ENCODE results near the gene PICK1.

Gene PICK1

GRCh38 chr22:38046070-38046748 is 11.0 kb upstream of the PICK1 start:
- no peak for DNase-seq (ENCODE audit: extremely low read depth in 1 of 2, low read depth in 1 of 2)

GRCh38 chr22:38049812-38050619 is 7.2 kb upstream of the PICK1 start:
- no peak for DNase-seq (ENCODE audit: extremely low read depth in 1 of 2, low read depth in 1 of 2)

- DNase-seq (ENCODE audit: extremely low read depth in 1 of 2, low read depth in 1 of 2): no peak
These were observed 6.5 kb upstream of the PICK1 start for GRCh38 chr22:38050720-38051119.

GRCh38 chr22:38051261-38051660 is 5.9 kb upstream of the PICK1 start:
- DNase-seq (ENCODE audit: extremely low read depth in 1 of 2, low read depth in 1 of 2): no peak

- DNase-seq (ENCODE audit: extremely low read depth in 1 of 2, low read depth in 1 of 2): peak; percentile 60 to 66
These were observed 5.0 kb upstream of the PICK1 start for GRCh38 chr22:38051900-38052862.

- no peak for DNase-seq (ENCODE audit: extremely low read depth in 1 of 2, low read depth in 1 of 2)
These were observed 5.6 kb downstream of the PICK1 start for GRCh38 chr22:38062791-38063190.

GRCh38 chr22:38065539-38065938 is 8.3 kb downstream of the PICK1 start:
- DNase-seq (ENCODE audit: extremely low read depth in 1 of 2, low read depth in 1 of 2): no peak

GRCh38 chr22:38066381-38067027 is 9.3 kb downstream of the PICK1 start:
- DNase-seq (ENCODE audit: extremely low read depth in 1 of 2, low read depth in 1 of 2): no peak

- DNase-seq (ENCODE audit: extremely low read depth in 1 of 2, low read depth in 1 of 2): no peak
These were observed 9.8 kb downstream of the PICK1 start for GRCh38 chr22:38067028-38067415.

GRCh38 chr22:38067761-38068360 is 10.7 kb downstream of the PICK1 start:
- no peak for DNase-seq (ENCODE audit: extremely low read depth in 1 of 2, low read depth in 1 of 2)

- no peak for DNase-seq (ENCODE audit: extremely low read depth in 1 of 2, low read depth in 1 of 2)
These were observed 11.6 kb downstream of the PICK1 start for GRCh38 chr22:38068641-38069371.

- DNase-seq (ENCODE audit: extremely low read depth in 1 of 2, low read depth in 1 of 2): no peak
These were observed 12.4 kb downstream of the PICK1 start for GRCh38 chr22:38069372-38070249.

GRCh38 chr22:38070250-38070921 is 13.2 kb downstream of the PICK1 start:
- no peak for DNase-seq (ENCODE audit: extremely low read depth in 1 of 2, low read depth in 1 of 2)

- no peak for DNase-seq (ENCODE audit: extremely low read depth in 1 of 2, low read depth in 1 of 2)
These were observed 14.5 kb downstream of the PICK1 start for GRCh38 chr22:38071421-38072321.

- DNase-seq (ENCODE audit: extremely low read depth in 1 of 2, low read depth in 1 of 2): no peak
These were observed 15.3 kb downstream of the PICK1 start for GRCh38 chr22:38072322-38073149.
